Measurements from ENCODE around the gene MARS1. TPM values are rescaled to one million over a fixed set of nuclear protein-coding genes. Genes with fewer than 3 reads are reported as not detected.

Gene MARS1
- total RNA-seq, 2 donors from 2014 or later, result 254 to 263 TPM

DNA sequence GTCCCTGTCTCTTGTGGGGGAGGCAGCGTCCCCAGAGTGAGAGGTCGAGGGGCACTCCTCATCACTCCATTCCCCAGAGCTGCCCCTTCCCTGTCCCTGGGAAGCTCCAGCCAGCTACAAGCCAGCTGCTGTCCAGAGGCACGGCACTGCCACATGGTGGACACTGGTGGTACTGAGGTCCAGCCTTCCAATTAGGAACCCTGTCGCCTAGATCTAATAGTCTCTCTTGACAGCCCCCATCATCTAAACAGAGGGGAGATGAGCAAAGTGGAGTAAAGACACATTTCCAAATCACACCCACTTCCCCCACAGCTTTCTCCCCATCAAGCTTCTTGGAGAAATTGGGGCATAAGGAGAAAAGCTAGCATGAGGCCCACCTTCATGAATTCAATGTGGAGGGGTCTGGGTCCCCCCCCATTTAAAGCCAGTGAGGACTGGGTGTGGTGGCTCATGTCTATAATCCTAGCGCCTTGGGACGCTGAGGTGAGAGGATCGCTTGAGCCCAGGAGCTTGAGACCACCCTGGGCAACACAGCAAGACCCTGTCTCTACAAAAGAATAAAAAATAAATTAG is 34.8 kb upstream of the MARS1 start:
- Histone ChIP-seq H3K36me3 (ENCODE audit: control insufficient read depth, insufficient read depth, low read length) (no peaks in the 10 kb centered on the region), H3K27me3 (ENCODE audit: control insufficient read depth, insufficient read depth, low read length, poor library complexity, severe bottlenecking) (no peaks in the 10 kb centered on the region), H3K4me3 (ENCODE audit: low read length) (no peak overlapping the region), H3K4me1 (ENCODE audit: control insufficient read depth, insufficient read depth, low read length) (no peaks in the 10 kb centered on the region), H3K27ac (ENCODE audit: low read depth, low read length) (no peak overlapping the region), H3K9me3 (ENCODE audit: control insufficient read depth, low read length) (no peaks in the 10 kb centered on the region), H3K9ac (ENCODE audit: extremely low read depth, low read length, poor library complexity, severe bottlenecking) (no peak overlapping the region)
- Mint-ChIP-seq H3K4me1 (peaks cover 20% of the 10 kb centered on the region), H3K36me3 (ENCODE audit: low read depth) (no peaks in the 10 kb centered on the region), H3K9me3 (no peaks in the 10 kb centered on the region), H3K27ac (no peak overlapping the region), H3K4me3 (no peak overlapping the region), H3K27me3 (ENCODE audit: insufficient read depth) (peaks cover 8% of the 10 kb centered on the region)
- peak; percentile 99 for DNase-seq
- TF ChIP-seq, protein P1, sequence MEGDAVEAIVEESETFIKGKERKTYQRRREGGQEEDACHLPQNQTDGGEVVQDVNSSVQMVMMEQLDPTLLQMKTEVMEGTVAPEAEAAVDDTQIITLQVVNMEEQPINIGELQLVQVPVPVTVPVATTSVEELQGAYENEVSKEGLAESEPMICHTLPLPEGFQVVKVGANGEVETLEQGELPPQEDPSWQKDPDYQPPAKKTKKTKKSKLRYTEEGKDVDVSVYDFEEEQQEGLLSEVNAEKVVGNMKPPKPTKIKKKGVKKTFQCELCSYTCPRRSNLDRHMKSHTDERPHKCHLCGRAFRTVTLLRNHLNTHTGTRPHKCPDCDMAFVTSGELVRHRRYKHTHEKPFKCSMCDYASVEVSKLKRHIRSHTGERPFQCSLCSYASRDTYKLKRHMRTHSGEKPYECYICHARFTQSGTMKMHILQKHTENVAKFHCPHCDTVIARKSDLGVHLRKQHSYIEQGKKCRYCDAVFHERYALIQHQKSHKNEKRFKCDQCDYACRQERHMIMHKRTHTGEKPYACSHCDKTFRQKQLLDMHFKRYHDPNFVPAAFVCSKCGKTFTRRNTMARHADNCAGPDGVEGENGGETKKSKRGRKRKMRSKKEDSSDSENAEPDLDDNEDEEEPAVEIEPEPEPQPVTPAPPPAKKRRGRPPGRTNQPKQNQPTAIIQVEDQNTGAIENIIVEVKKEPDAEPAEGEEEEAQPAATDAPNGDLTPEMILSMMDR (conservative IDR thresholded peaks at IDR 0.05), result peak; percentile 92
- WGBS, 2 experiments (ENCODE audit: insufficient coverage in 1 of 2, insufficient read length in 1 of 2), result 20 to 40% methylated on average over 2 to 7 of the region's 7 CpGs

DNA sequence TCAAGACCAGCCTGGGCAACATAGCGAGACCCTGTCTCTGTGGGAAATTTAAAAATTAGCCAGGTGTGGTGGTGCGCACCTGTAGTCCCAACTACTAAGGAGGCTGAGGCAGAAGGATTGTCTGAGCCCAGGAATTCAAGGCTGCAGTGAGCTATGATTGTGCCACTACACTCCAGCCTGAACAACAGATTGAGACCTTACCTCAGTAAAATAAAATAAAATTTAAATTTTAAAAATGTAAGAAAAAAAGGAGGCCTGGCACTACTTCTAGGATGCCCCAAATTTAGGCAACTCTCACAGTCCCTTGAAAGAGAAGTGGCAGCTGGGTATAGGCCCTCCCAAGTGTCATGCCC is 33.7 kb upstream of the MARS1 start:
- Histone ChIP-seq H3K9me3 (ENCODE audit: control insufficient read depth, low read length) (no peaks in the 10 kb centered on the region), H3K27me3 (ENCODE audit: control insufficient read depth, insufficient read depth, low read length, poor library complexity, severe bottlenecking) (no peaks in the 10 kb centered on the region), H3K4me1 (ENCODE audit: control insufficient read depth, insufficient read depth, low read length) (no peaks in the 10 kb centered on the region), H3K4me3 (ENCODE audit: low read length) (no peak overlapping the region), H3K36me3 (ENCODE audit: control insufficient read depth, insufficient read depth, low read length) (no peaks in the 10 kb centered on the region), H3K9ac (ENCODE audit: extremely low read depth, low read length, poor library complexity, severe bottlenecking) (no peak overlapping the region), H3K27ac (ENCODE audit: low read depth, low read length) (no peak overlapping the region)
- peak overlapping the region; percentile 55 for H3K27ac Mint-ChIP-seq
- WGBS, 2 experiments (ENCODE audit: insufficient coverage in 1 of 2, insufficient read length in 1 of 2), result 86 to 100% methylated on average over 2 of the region's 2 CpGs
- H3K36me3 Mint-ChIP-seq (ENCODE audit: low read depth), result no peaks in the 10 kb centered on the region
- peaks cover 24% of the 10 kb centered on the region for H3K4me1 Mint-ChIP-seq
- no peak for DNase-seq
- peaks cover 8% of the 10 kb centered on the region for H3K27me3 Mint-ChIP-seq (ENCODE audit: insufficient read depth)
- H3K4me3 Mint-ChIP-seq, result no peak overlapping the region
- TF ChIP-seq, protein P1 (conservative IDR thresholded peaks at IDR 0.05), result no peak
- H3K9me3 Mint-ChIP-seq, result no peaks in the 10 kb centered on the region

DNA sequence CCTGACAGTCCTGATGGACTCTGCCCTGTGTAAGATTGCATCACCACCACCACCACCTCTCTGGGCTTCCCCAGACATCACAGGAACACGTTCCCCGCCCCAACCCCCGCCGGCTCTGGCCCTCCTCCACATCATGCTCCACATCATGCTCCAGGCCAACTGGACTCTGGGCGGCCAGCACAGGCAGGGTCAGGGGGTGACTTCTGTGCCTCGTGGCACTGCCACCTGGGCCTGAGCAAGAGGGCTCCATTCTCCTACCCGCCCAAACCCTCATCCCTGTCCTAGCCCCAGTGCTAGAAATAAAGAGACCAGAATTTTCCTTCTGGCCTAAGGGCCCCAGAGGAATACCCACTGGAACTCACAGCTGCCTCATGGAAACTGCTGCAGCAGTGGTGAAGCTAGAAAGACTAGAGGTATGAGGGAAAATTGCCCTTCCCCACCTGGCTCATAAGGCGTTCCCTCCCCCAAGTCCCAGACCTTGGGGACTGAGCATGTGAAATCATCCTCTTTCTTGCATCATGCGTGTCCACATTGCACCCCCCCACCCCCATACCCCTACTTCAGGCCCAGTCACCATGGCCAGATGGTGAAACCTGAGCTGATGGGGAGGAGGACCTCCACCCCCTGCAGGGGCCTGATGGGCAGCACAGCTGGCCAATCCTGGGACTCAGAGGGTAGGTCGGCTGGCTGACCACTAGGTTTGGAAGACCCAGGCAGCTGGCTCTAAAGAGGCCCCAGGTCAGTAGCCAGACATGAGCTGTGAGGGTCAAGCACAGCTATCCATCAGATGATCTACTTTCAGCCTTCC is 33.1 kb upstream of the MARS1 start, which contains the start of gene INHBE:
Gene INHBE, plus strand, starts transcription at position 742 of the 808 bp plus-strand sequence. CDS start 230 bp downstream, outside the sequence.
- Histone ChIP-seq H3K4me1 (ENCODE audit: control insufficient read depth, insufficient read depth, low read length) (no peaks in the 10 kb centered on the region), H3K36me3 (ENCODE audit: control insufficient read depth, insufficient read depth, low read length) (no peaks in the 10 kb centered on the region), H3K27me3 (ENCODE audit: control insufficient read depth, insufficient read depth, low read length, poor library complexity, severe bottlenecking) (no peaks in the 10 kb centered on the region), H3K27ac (ENCODE audit: low read depth, low read length) (peak within 1 kb of the TSS; percentile 86), H3K4me3 (ENCODE audit: low read length) (no peak within 1 kb of the TSS), H3K9me3 (ENCODE audit: control insufficient read depth, low read length) (no peaks in the 10 kb centered on the region), H3K9ac (ENCODE audit: extremely low read depth, low read length, poor library complexity, severe bottlenecking) (no peak within 1 kb of the TSS)
- no peaks in the 10 kb centered on the region for H3K9me3 Mint-ChIP-seq
- no peaks in the 10 kb centered on the region for H3K36me3 Mint-ChIP-seq (ENCODE audit: low read depth)
- TF ChIP-seq, protein P1 (conservative IDR thresholded peaks at IDR 0.05), result no peak
- peak within 1 kb of the TSS; percentile 72 for H3K27ac Mint-ChIP-seq
- WGBS, 2 experiments (ENCODE audit: insufficient coverage in 1 of 2, insufficient read length in 1 of 2), result 63 to 71% methylated on average over 3 to 10 of the region's 10 CpGs
- H3K27me3 Mint-ChIP-seq (ENCODE audit: insufficient read depth), result peaks cover 8% of the 10 kb centered on the region
- H3K4me1 Mint-ChIP-seq, result peaks cover 24% of the 10 kb centered on the region
- peak within 1 kb of the TSS; percentile 35 for H3K4me3 Mint-ChIP-seq
- peak; percentile 97 for DNase-seq

Measured in endodermal cell (in vitro differentiated cells).